WI38 (cell line): Measurements from ENCODE around the gene CYP24A1.

Experiments used
- H3K4me3 ChIP-seq: 2 replicates; pipeline ENCODE4 v1.5.1; 2011; ENCODE audit warnings: low read depth, mild to moderate bottlenecking, control low read depth, low read length
- CTCF ChIP-seq: IDR thresholded peaks from 2 replicates; pipeline ENCODE4 v1.5.1; 2012; ENCODE audit warnings: low read depth, mild to moderate bottlenecking, control low read depth, low read length

The CYP24A1 gene

GRCh38 chr20:54103762-54104600 lies 69.8 kb downstream of the CYP24A1 start:
- H3K4me3 ChIP-seq: no peak overlapping the region
- TF ChIP-seq CTCF: no peak
